Body of pancreas (tissue), 4 donors: ENCODE results near the gene SLC2A6. TPM values are rescaled to one million over a fixed set of nuclear protein-coding genes. Genes with fewer than 3 reads are reported as not detected.

ENCODE experiments used
- ATAC-seq: fragments of 150-250 bp; one replicate; pipeline ENCODE4 v1.9.1; 2016
- DNase-seq, 4 donors: peaks; one replicate each; pipeline ENCODE4 v3.0.0-alpha.2; 2019
- H3K27ac ChIP-seq, 4 donors: fragments of 200-600 bp; sonication (generic); 1 replicate in 3 of 4; 2 replicates in 1 of 4; pipeline versions ENCODE4 v1.5.1 to v1.6.1; 2016 to 2019; ENCODE audit warnings: mild to moderate bottlenecking in 1 of 4, mixed read lengths in 1 of 4, moderate library complexity in 1 of 4
- H3K27me3 ChIP-seq, 2 donors: fragments of 200-600 bp; sonication (generic); one replicate each; pipeline ENCODE4 v1.6.0; 2016; ENCODE audit warnings: mild to moderate bottlenecking in 1 of 2
- H3K36me3 ChIP-seq, 2 donors: fragments of 200-600 bp; sonication (generic); replicated peaks in 1 of 2; 2 replicates each; pipeline ENCODE4 v1.5.1; 2016; ENCODE audit warnings: low read depth in 2 of 2; ENCODE audit not compliant: insufficient read depth in 1 of 2
- H3K4me1 ChIP-seq: fragments of 200-600 bp; sonication (generic); one replicate; pipeline ENCODE4 v1.6.0; 2016
- H3K4me3 ChIP-seq, 2 donors: fragments of 200-600 bp; sonication (generic); 1 replicate in 1 of 2; 2 replicates in 1 of 2; pipeline ENCODE4 v1.5.1; 2016 to 2019
- H3K9me3 ChIP-seq, 3 donors: fragments of 200-600 bp; sonication (generic); 1 replicate in 2 of 3; 2 replicates in 1 of 3; pipeline ENCODE4 v1.5.1; 2016
- CTCF ChIP-seq, 7 experiments: fragments of 450-650 bp in 4 of 7; fragments of 200-600 bp in 3 of 7; sonication (generic) in 3 of 7; IDR thresholded peaks; one replicate each; pipeline ENCODE4 v1.5.1; 2016 to 2019; ENCODE audit warnings: antibody characterized with exemption in 7 of 7
- POLR2A ChIP-seq, 3 donors: fragments of 450-650 bp; IDR thresholded peaks; one replicate each; pipeline ENCODE4 v1.6.1; 2016; ENCODE audit warnings: antibody characterized with exemption in 3 of 3, mild to moderate bottlenecking in 2 of 3
- WGBS, 2 donors: methylation state at CpG; one replicate each; pipeline ENCODE4 v1.1.5; 2017; 5-methylcytosine and 5-hydroxymethylcytosine counted together
- intact Hi-C: fragments of 100-400 bp; cut with DNase I; formaldehyde crosslinking; loops from one replicate; pipeline ENCODE4 v1.15.1; 2023
- total RNA-seq, 2 donors: library from RNA; depleted of rRNA; stranded (reverse); fragments of >200 nt; gene quantifications; one replicate each; pipeline ENCODE4 v1.1.0, GENCODE V29; 2016

SLC2A6 gene
- total RNA-seq, 2 donors from 2014 or later: 2.6 to 3.0 TPM

DNA sequence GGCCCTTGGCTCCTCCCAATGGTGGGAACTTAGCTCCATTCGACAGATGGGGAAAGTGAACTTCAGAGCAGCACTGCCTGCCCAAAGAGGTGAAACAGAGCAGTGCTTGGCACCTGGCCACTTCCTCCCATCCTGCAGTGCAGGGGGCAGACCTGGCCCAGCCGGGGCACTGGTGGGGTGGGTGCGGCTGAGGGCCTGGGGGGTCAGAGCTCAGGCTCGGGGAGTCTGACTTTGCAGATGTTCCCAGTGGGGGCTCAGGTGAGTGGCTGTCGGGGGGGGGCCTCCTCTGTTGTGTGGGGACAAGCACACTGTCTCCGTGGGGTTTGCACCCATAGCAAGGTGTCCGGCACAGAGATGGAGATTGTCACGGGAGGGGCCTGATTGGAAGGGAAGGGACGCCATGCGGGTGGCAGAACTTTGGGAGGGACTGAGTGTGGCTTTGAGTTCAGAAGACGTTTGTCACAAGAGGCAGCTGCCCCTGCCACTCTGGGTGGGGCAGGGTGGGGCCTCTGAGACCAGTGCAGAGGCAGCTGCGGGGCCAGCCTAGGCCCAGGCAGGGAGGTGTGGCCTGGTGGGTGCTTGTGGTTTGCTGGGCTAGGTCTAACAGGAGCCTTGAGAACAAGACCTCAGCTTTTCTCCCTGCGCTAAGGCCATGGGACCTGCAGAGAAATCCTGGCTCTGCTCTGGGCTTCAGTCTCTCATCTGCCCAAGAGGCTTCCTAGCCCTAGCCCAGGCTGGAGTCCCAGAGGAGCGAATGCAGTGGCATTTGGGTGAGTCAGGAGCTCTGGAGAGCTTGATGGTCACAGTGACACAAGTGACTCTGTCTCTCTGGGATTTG, 43.4 kb upstream of the SLC2A6 start:
- Histone ChIP-seq H3K27me3 (no peaks in the 10 kb centered on the region), H3K36me3 (no peaks in the 10 kb centered on the region), H3K27ac (peak overlapping the region in 3 of 4 donors; percentile 62 to 69 (median 62)), H3K9me3 (no peaks in the 10 kb centered on the region), H3K4me1 (peaks cover 36% of the 10 kb centered on the region), H3K4me3 (no peak overlapping the region)
- no peak for TF ChIP-seq POLR2A (IDR thresholded peaks at IDR 0.05)
- no peak for TF ChIP-seq CTCF (IDR thresholded peaks at IDR 0.05)
- DNase-seq (no peak), ATAC-seq (no peak)
- 71 to 82% methylated on average over 11 to 14 of the region's 14 CpGs for WGBS, 2 donors
- intact Hi-C loops: no loop called here

GRCh38 chr9:133521122-133522072, 42.5 kb upstream of the SLC2A6 start:
- Histone ChIP-seq H3K27me3 (no peaks in the 10 kb centered on the region), H3K9me3 (no peaks in the 10 kb centered on the region), H3K4me3 (no peak overlapping the region), H3K36me3 (no peaks in the 10 kb centered on the region), H3K4me1 (peaks cover 27% of the 10 kb centered on the region), H3K27ac (peak overlapping the region in 3 of 4 donors; percentile 62 to 69 (median 62))
- ATAC-seq: peak; percentile 66
- peak in 3 of 4 donors; percentile 59 to 67 (median 60) for DNase-seq
- TF ChIP-seq POLR2A (IDR thresholded peaks at IDR 0.05) (peak in 1 of 3 donors; percentile 8), CTCF (IDR thresholded peaks at IDR 0.05) (no peak)
- intact Hi-C loops: no loop called here
- 66 to 68% methylated on average over 19 to 21 of the region's 21 CpGs for WGBS, 2 donors

GRCh38 chr9:133520121-133520835, 41.4 kb upstream of the SLC2A6 start:
- H3K36me3 ChIP-seq: no peaks in the 10 kb centered on the region
- WGBS, 2 donors: 74 to 79% methylated on average over 19 to 24 of the region's 24 CpGs
- ATAC-seq (no peak), DNase-seq (no peak)
- H3K4me1 ChIP-seq: peaks cover 22% of the 10 kb centered on the region
- peak overlapping the region in 3 of 4 donors; percentile 62 to 69 (median 62) for H3K27ac ChIP-seq
- no peaks in the 10 kb centered on the region for H3K27me3 ChIP-seq
- no peaks in the 10 kb centered on the region for H3K9me3 ChIP-seq
- intact Hi-C loops: no loop called here
- no peak overlapping the region for H3K4me3 ChIP-seq
- TF ChIP-seq POLR2A (IDR thresholded peaks at IDR 0.05) (no peak), CTCF (IDR thresholded peaks at IDR 0.05) (no peak)

DNA sequence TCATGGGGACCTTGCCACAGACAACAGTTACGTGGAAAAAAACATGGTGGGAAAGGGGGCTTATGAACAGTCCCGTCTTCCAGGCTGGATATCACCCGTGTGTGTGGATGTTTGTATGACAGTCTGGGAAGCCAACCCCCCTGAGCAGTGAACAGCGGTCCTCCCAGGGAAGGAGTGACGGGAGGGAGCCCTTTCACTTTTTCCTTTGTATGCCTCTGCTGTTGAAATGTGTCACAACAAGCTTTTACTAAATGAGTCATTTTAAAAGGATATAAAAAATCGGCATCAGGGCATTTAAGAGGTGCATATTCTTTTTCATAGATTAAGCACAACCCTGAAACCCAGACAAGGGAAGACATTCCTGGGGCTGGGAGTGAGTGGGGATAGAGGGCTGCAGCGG, 40.8 kb upstream of the SLC2A6 start:
- Histone ChIP-seq H3K9me3 (no peaks in the 10 kb centered on the region), H3K36me3 (no peaks in the 10 kb centered on the region), H3K27me3 (no peaks in the 10 kb centered on the region), H3K4me1 (peaks cover 22% of the 10 kb centered on the region), H3K4me3 (no peak overlapping the region), H3K27ac (no peak overlapping the region)
- ATAC-seq (no peak), DNase-seq (no peak)
- WGBS, 2 donors: 68 to 69% methylated on average over 7 of the region's 7 CpGs
- intact Hi-C loops: no loop called here
- no peak for TF ChIP-seq CTCF (IDR thresholded peaks at IDR 0.05)
